T-helper 2 cell (primary cell): ENCODE results near the gene CTNNBIP1.

ENCODE experiments used
- DNase-seq, 5 experiments: peaks; one replicate each; pipeline versions ENCODE4 v3.0.0 to v3.0.0-alpha.2; 2012 to 2022

CTNNBIP1 gene

DNA sequence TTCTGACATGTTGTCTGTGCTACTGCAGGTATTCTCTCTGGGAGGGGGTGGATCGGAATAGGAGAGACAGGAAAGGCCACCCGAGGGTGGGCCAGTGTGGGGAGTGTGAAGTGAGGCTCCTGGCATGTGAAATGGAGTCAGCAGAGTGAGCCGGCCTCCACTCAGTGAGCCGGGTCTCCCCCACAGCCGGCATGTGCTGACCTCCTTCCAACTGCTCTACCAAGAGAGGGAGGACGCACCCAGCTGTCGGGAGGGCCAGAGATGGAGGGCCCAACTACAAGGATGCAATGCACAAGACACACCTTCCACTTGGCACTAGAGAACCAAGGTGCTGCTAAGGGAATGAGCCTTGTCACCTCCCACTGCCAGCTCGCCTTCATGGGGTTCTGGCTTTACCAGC is 58.1 kb downstream of the CTNNBIP1 start:
- DNase-seq, result no peak

DNA sequence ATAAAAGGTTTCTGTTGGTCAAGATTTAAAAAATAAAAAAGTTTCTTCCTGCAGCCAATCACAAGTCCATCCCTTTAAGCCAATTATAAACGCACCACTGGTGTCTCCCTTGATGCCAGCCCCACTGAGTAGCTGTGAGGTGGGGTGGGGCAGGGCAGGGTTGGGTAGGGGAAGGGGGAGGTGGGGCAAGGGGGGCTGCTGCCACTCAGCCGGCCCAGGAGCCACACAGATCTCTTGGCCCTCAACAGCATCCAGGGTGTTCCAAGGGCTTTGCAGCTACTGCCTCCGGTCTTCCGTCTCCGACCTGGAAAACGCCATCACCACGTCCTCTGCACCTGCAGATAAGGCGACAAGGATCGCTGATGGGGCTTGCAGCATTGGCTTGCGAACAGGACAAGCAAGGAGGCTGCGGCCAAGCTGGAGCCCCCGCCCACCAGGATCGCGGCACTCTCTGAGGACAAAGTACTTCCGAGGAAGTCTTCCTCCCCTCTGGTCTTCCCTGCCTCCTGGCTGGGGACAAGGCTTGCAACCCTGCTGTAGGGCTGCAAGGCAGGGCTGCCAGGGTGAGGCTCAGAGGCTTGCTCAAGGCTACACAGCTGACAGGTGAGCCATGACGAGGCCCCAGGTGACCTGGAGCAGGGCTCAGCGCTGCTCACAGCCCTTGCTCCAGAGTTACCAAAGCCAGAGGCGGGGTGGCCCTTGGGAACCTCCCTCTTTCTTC is 59.5 kb downstream of the CTNNBIP1 start:
- DNase-seq, result no peak

DNA sequence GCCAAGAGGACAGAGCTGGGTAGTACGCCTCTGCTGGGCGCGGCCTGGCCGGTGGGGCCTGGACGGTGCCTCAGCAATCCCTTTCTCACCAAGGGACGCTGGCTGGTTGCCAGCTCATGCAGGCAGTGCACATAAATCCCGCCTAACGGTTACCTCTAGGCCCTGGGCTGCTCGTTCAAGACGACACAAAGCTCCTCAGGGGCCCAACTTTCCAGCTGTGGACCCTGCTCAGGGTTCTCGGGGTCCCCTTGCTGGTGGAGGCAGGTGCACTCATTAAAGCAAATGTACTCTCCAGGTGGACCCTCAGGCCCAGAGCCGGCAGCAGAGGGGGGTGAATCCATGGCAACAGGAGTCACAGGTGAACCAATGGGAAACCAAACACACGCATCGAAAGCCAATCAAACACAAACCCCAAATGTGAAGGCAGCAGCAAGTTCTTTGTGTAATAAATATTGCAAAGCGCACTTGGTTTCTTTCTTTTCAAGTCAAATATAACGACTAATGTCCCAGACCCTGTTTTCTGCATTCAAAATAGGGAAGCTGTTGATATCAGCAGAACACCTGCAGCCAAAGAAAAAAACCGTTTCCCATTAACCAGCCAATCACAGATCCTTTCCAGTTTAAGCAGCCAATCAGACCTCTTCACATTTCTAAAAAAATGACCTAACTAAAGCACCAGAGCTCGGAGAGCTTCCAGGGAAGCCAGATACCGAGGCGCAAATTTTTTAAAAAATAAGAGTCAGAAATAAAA is 60.2 kb downstream of the CTNNBIP1 start:
- DNase-seq, result no peak

DNA sequence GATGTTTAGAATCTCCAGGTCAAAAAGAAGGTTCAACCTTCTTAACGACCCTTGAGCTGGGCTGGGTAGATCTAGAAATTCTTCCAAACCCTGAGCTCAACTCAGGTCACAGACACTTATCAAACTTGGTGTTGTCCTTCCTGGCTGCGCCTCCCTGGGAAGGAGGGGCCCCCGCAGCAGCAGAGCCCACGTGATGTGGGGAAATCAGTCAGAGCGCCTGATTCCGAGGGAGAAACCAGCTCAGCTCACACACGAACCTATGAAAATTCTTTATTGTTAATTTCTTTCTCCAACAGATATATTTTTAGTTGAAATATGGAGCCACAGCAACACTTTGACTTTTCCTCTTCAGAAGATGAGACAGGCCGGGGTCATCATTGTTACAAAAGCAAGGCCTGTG is 62.0 kb downstream of the CTNNBIP1 start:
- DNase-seq, result no peak

DNA sequence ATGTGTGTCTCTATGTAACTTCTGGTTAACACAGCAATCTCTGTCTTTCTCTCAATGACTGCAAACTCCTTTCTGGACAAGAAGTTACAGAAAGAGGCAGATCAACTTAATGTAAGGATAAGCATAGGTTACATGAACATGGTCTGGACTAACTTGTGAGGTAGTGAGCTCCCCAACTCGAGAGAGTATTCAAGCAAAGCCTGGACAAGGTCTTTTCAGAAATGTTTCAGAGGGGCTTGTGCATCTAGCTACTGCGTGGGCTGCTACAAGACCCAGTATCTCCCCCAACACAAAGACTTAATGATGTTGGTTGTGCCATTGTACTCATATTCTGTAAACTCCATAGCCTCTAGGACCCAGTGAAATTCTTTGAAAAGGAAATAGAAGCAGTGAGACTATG is 62.8 kb downstream of the CTNNBIP1 start:
- DNase-seq, result no peak

DNA sequence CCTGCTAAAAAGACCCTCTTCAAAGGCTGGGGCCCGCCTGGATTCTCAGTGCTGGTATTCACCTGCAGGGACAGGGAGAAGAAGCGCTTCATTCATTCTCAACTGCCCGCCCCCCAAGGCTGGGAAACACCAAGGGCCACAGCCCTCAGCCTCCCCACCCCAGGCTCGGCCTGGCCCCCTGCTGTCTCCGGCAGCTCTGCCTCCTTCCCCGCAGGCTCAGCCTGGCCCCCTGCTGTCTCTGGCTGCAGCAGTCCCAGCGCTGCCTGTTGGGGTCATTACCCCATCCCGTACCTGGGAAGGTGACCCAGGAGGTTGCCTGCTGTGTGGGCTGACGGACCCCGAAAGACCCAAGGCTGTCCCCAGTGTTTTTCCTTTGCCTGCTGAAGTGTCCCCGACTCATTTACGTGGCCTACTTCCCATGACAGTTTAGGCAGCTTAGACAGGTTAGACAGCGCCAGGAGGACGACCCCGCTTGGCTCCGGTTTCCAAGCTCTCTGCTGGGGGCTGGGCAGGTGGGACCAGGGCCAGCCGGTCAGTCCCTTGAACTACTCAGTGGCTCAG is 63.4 kb downstream of the CTNNBIP1 start:
- DNase-seq, result no peak

DNA sequence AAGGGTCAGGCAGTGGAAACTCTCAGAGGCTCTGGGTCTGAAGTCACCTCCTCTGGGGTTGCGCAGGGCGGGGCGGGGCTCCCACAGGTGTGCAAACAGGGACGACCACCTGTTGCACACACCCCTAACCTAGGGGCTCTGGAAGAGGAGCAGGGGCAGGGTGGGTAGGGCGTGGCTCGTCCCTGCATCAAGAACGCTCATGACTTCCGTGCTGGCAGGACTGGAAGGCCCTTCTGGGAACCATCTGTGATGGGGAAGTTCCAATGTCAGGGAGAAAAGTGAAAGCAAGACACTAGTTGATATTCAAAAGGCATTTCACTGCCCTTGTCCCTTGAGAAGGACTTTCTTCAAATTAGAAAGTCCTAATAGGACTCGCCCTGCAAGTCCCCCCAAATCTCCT is 64.2 kb downstream of the CTNNBIP1 start:
- DNase-seq, result no peak

DNA sequence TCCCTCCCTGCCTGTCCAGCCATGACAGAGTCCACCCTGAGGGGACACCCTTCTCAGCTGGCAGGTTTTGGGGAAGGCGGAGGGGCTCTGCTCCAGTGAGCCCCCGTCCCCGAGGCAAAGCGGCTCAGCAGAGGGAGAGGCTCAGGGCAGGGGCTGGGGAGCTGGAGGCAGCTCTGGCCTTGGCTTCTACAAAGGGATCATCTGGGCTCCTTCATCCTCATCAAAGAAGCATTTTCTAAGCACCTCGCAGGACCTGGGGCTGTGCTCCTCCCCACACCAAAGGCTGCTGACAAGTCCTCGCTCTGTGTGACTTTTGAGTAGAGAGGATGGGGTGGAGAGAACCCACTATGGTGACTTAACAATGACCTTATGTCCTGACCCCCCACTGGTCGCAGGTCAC is 65.3 kb downstream of the CTNNBIP1 start:
- no peak for DNase-seq

DNA sequence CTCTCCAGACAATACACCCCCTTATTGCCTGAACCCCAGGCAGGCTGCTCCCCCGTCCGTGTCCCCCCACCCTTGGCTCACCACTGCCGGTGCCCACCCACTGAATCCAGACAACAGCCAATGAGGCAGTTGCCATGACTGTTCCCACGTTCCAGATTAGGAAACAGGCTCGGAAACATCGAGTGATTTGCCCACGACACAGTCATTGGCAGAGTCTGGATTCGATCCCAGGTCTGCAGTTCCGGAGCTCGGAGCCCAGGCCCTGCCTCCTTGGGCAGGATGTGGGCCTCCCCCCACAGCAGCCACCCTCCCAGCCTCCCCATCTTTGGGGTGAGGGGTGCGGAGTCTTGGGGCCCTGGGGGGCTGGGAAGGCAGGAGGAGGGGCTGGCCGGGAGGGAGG is 66.0 kb downstream of the CTNNBIP1 start:
- no peak for DNase-seq

DNA sequence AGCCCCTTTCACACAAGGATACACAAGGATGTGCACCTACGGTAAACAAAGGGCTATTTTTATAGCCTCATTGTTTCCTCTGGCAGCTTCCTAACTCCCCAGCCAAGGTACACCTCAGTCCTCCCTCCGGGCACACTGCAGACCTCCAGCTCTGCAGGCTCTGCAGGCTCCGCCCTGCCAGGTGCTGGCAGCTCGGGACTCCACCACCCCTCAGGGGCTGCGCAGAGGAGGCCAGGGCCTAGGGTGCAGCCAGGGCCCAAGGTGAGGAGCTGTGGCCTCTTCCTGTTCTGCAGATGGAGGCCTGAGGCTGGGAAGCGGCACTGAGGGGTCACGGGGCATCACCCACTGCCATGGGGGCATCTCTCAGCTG is 66.5 kb downstream of the CTNNBIP1 start:
- no peak for DNase-seq

DNA sequence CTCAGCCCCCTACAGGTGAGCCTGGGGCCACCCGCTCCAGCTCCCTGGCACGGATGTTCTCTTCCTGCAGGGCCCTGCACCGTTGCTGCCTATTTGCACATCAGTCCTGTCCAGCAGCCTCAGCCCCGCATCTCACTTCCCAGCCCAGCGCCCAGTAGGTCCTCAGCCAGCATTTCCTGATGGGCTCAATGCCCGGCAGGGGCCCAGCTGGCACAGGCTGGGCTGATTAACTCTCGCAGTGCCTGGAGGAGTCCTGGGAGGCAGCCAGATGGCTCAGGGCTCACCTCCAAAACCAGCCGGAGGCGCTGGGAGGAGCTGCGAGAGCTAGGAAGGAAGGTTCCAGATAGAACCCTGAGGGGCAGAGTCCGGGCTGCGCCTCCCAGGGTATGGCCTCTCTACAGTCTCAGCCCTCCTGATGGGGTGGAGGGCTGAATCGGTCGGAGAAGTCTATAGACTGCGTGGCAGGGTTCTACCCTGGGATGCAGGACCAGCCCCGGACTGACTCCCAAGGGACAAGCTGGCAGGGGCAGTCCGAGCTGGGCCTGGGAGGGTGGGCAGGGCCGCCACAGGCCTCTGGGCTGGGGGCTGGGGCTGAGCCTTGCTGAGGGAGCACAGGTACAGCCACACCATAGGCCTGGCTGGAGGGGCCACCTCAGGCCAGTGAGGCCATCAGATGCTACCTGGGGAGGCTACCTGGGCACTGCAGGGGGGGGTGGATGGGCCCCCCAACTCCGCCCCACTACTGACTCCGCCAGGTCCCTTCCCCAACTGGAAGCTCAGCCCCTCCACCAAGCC is 67.1 kb downstream of the CTNNBIP1 start:
- no peak for DNase-seq

DNA sequence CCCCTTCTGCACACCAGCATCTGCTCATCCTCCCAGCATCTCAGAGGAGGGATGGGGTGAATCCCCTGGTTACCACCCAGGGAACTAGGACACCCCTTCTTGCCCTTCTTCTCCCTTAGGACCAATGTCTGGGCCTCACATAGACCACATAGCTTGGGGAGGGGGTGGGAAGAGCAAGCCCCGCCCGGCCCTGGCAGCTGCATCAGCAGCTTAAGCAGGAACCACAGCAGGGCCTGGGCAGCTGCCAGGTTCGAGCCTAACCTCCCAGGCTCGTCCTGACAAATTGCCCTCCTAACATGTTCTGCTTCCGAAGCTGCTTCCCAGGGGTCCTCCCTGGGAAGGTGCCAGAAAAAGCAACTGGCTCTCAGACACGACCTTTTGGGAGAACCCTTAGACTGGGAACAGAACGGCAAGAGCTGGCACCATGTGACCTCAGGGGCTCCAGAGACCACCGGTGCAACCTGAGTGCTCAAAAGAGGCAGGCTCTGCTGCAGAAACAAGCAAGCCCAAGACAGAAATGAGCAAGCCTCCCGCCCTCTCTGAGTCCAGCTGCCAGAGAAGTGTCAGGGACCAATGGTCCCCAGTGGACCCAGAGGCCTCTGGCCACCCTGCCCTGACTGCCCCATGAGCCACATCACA is 67.9 kb downstream of the CTNNBIP1 start:
- no peak for DNase-seq

DNA sequence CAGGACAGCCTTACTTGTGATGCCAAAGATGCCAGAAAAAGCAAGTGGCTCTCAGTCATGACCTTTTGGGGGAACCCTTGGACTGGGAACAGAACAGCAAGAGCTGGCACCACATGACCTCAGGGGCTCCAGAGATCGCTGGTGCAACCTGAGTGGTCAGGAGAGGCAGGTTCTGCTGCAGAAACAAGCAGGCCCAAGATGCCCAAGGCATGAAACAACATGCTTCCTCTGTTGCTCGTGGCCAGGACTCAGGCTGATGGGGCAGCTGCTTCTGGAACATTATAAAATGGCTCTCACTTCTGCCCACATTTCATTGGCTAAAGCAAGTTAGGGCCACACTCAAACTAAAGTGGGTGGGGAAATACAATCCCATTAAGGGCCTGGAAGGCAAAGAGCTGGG is 68.6 kb downstream of the CTNNBIP1 start:
- no peak for DNase-seq

DNA sequence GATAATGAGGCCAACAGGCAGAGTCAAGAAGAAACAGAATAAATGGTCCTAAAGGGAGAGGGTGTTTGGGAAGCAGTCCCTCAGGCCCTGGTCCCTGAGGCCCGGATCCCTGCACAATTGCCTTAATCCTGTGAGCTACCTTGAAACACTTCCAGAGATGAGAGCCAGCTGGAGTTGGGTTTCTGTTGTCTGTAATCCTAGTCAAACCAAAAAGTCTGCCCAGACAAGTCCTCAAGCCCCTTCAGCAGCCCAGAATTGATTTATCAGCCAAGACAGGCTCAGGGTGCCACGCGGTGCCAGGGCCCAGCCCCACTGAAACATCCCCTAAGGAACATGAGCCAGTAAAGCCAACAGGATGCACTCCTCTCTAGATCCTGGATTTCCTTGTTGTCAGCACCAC is 69.9 kb downstream of the CTNNBIP1 start:
- DNase-seq, result no peak

DNA sequence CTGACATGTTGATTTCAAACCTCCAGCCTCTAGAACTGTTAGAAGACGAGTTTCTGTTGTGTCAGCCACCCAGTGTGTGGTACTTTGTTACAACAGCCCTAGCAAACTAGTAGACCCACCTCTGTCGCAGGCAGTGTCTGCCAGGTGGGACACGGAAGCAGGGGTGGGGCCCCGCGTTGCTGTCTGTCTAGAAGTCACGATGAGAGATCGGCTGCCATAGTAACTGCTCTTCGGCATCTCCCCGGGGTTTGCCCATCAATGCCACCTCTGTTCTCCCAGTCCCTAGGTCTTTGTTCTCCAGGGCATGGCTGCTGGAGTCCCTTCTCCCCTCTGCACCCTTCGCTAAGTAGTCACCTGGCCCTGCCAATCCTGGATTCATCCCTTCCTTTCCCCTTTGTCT is 71.1 kb downstream of the CTNNBIP1 start:
- DNase-seq, result no peak

DNA sequence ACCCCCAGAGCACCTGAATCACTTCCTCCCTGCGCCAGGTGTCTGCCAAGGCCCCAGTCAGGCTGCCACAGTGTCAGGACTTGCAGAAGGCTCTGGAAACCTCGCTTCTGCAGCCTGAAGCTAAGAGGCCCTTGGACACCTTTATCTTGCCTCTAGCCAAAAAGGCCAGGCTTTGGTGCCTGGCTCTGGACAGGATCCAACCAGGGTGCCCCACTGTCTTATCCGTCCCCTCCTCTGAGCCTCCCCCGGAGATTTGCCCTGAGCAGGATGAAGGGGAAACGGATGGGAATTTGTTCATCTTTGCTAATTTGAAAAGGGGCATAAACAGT is 73.5 kb downstream of the CTNNBIP1 start:
- DNase-seq, result no peak

DNA sequence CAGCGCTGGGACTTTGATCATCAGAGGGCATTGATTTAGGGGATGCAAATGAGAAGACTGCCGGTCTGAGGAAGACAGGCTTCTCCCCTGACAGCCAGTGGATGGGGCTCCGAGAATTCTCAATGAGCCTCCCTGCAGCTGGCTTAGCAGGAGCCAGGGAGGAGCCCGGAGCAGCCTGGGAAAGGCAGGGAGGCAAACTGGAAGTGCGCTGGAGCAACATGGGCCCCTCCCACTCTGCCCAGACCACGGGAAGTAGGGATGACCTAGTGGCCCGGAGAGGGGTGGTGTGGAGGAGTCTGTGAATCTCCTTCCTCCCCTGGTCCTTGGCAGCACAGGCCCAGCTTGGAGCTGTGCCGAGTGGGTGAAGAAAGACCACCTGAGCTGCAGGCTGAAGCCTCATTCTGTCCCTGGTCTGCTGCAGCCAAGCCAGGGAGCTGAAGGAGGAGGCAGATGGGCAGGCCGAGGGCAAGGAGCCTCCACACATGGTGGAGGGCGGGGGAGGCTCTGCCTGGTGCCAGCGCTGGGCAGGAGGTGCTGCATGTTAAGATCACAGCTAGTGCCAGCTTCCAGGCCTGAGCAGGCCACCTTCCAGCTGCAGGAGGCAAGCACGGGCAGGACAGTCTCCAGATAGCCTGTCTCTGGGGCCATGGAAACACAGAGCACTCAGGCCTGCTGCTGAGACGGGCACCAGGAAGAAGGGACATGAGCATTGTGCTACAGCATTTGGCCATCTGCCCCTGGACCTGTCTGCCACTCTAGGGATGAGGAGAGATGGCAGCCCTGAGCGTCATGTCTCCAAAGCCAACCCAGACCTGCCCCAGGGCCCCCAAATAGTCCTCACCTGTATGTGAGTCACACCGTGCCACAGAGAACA is 74.1 kb downstream of the CTNNBIP1 start:
- DNase-seq, result no peak

DNA sequence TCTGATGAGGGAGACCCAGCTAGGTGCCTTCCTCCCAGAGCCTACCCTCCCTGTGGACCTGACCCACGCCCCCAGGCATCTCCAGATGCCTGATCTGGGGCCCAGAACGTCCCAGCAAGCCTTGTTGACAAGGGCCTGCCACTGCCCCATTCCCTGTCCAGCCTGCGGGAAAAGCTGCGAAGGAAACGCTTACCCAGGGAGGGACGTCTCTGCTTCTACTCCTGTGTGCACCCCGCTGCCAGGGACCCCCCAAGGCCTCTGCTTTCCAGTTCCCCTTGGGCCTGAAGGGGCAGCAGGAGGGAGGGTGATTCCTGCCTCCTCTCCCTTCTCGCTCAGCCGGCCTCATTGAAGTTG is 74.7 kb downstream of the CTNNBIP1 start:
- no peak for DNase-seq

DNA sequence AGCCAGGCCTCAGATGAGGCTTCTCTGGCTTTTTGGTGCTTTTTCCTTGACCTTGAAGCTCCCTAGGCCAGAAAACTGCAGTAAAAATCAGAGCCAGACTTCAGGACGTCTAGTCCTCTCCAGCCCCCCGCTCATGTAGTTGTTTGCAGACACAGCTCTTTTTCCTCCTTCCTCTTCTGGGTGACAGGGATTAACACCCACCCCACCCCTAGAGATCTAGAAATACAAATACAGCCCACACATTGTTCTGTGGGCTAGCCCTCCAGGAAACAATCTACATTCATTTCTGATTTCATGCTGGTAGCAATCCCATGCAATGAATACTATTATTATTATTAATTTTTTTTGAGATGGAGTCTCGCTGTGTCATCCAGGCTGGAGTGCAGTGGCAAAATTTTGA is 76.4 kb downstream of the CTNNBIP1 start:
- DNase-seq, result no peak

DNA sequence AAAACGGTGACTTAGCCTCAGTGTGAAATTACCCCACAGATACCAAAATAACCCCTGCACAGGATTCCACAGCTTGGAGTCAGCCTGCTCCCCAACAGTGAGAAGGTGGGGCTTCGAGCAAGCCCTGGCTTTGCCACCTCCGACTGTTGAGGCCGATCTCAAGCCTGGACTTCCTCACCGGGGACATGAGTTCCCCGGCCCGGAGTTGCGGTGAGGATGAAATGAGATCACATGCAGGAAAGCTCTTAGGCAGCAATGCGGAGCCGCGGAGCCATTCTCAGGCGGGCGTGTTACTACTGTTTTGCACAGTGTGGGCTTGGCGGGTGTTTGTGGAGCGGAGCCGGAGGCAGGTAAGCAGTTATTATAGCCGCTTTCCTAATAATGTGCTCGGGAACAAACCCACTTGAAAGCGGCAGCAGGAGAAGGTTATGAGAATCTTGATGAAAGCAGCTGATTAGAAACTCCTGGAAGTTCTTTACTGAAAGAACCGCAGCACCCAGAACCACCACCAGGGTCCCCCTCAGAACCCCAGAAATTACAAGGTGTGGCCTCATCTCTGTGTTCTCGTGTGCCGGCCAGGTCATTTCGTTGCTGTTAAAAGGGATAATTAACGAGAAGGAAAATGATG is 82.4 kb downstream of the CTNNBIP1 start:
- DNase-seq, result no peak

DNA sequence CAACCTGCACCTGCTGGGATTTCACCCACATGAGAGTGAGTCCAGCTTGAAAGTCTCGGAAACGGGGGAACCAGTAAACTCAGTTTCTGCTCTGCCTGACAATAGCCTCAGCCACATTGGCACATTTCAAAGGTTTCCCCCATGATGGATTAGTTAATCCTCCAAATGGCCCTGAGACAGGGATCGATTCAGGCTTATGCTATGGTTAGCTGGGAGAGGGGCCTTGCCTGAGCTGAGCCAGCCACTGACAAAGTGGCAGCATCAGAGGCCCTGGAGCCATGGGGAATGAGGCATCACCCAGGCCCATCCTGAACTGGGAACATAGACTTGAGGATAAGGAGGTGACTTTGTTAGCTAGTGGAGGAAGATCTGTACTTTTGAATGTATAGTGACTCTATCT is 83.5 kb downstream of the CTNNBIP1 start:
- DNase-seq, result no peak

DNA sequence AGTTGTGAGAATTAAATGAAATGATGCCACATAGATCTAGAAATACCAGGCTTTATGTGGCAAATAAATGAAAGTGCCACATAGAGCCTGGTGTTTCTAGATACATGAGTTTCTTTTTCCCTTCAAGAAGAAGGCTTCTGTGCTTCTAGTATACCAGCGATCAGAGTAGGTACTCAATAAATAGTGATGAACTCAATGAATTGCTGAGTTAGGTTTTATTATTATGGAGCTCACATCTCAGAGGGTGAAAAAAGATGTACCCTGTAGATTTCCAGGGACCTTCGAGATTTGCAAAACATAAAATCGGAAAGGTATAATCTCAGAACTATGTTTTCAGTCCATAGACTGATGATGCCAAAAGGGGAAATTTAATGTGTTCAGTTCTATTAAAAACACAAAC is 84.0 kb downstream of the CTNNBIP1 start:
- no peak for DNase-seq
